H1 (cell line): ENCODE results near the gene KLHL40. TPM values are rescaled to one million over a fixed set of nuclear protein-coding genes. Genes with fewer than 3 reads are reported as not detected.

ENCODE experiments used
- CTCF ChIA-PET: fragments of 300-600 bp; sonication (Branson Sonifier 250); formaldehyde crosslinking; loops from one replicate; lab custom pipeline; 2021; ENCODE audit not compliant: partially characterized antibody; lab: Charles Lee
- POLR2A ChIA-PET: fragments of 300-600 bp; sonication (Branson Sonifier 250); formaldehyde crosslinking; loops from one replicate; lab custom pipeline; 2021; ENCODE audit warnings: inconsistent platforms; ENCODE audit not compliant: partially characterized antibody; lab: Charles Lee
- DNase-seq, 2 experiments: peaks; one replicate each; pipeline versions ENCODE4 v3.0.0 to v3.0.0-alpha.2; 2010 to 2022; ENCODE audit warnings: low spot score in 2 of 2, low read depth in 1 of 2, mixed read lengths in 1 of 2
- FAIRE-seq: peaks from 2 replicates; lab custom pipeline; 2011; peaks lifted over from hg19 to GRCh38; lab: Jason Lieb, UNC
- H2AFZ ChIP-seq: 2 replicates; pipeline ENCODE4 v1.8.1; 2012; ENCODE audit warnings: low read length, inconsistent platforms
- H2AK5ac ChIP-seq: 2 replicates; pipeline ENCODE4 v1.6.1; 2013; ENCODE audit warnings: low read depth, low read length
- H2BK120ac ChIP-seq: replicated peaks from 2 replicates; pipeline ENCODE3; 2013; ENCODE audit warnings: low read depth, low read length, inconsistent platforms
- H2BK12ac ChIP-seq: 2 replicates; pipeline ENCODE4 v1.6.1; 2013; ENCODE audit warnings: low read depth, low read length
- H2BK15ac ChIP-seq: 2 replicates; pipeline ENCODE4 v1.6.1; 2013; ENCODE audit warnings: low read length
- H2BK20ac ChIP-seq: 2 replicates; pipeline ENCODE4 v1.6.1; 2013; ENCODE audit warnings: low read length
- H2BK5ac ChIP-seq: 2 replicates; pipeline ENCODE4 v1.6.1; 2013; ENCODE audit warnings: low read depth, low read length
- H3K14ac ChIP-seq: 2 replicates; pipeline ENCODE4 v1.6.1; 2013; ENCODE audit warnings: inconsistent platforms; ENCODE audit not compliant: insufficient read length
- H3K18ac ChIP-seq: 2 replicates; pipeline ENCODE4 v1.6.1; 2013; ENCODE audit warnings: low read length; ENCODE audit errors: extremely low read depth
- H3K23ac ChIP-seq: 2 replicates; pipeline ENCODE4 v1.6.1; 2013; ENCODE audit warnings: inconsistent platforms; ENCODE audit not compliant: insufficient read length
- H3K23me2 ChIP-seq: 2 replicates; pipeline ENCODE4 v1.6.1; 2013; ENCODE audit warnings: low read depth, low read length
- H3K27ac ChIP-seq: 2 replicates; pipeline ENCODE4 v1.6.1; 2011; ENCODE audit warnings: low read depth, low read length, inconsistent platforms
- H3K27me3 ChIP-seq, 4 experiments: replicated peaks in 1 of 4; 1 replicate in 1 of 4; 2 replicates in 3 of 4; pipeline versions ENCODE4 v1.6.1 to v1.8.1; 2011 to 2013; ENCODE audit warnings: low read length in 3 of 4, mild to moderate bottlenecking in 3 of 4, inconsistent platforms in 2 of 4, mixed read lengths in 2 of 4, moderate library complexity in 1 of 4; ENCODE audit not compliant: control insufficient read depth in 3 of 4, insufficient read depth in 3 of 4; ENCODE audit errors: extremely low read depth in 1 of 4
- H3K36me3 ChIP-seq, 4 experiments: 2 replicates each; pipeline versions ENCODE4 v1.6.1 to v1.8.1; 2011 to 2013; ENCODE audit warnings: mild to moderate bottlenecking in 4 of 4, low read length in 3 of 4, moderate library complexity in 2 of 4, control low read depth in 1 of 4, inconsistent platforms in 1 of 4; ENCODE audit not compliant: insufficient read depth in 4 of 4, control insufficient read depth in 2 of 4
- H3K4ac ChIP-seq: replicated peaks from 2 replicates; pipeline ENCODE3; 2013; ENCODE audit warnings: low read length, low read depth, mixed read lengths, inconsistent platforms; ENCODE audit not compliant: insufficient read length
- H3K4me1 ChIP-seq, 4 experiments: replicated peaks in 1 of 4; 1 replicate in 1 of 4; 2 replicates in 3 of 4; pipeline versions ENCODE4 v1.6.1 to v1.8.1; 2011 to 2013; ENCODE audit warnings: low read length in 3 of 4, inconsistent platforms in 2 of 4, mixed read lengths in 1 of 4; ENCODE audit not compliant: insufficient read depth in 4 of 4, control insufficient read depth in 3 of 4
- H3K4me2 ChIP-seq, 2 experiments: 2 replicates each; pipeline versions ENCODE4 v1.6.1 to v1.8.1; 2011 to 2013; ENCODE audit warnings: low read depth in 2 of 2, low read length in 2 of 2, control low read depth in 1 of 2, inconsistent platforms in 1 of 2, mild to moderate bottlenecking in 1 of 2; ENCODE audit not compliant: insufficient read depth in 1 of 2
- H3K4me3 ChIP-seq, 4 experiments: fragments of 200-600, 300-600 bp in 1 of 4; sonication (generic), shearing (Covaris generic), sonication (Bioruptor Twin) in 1 of 4; 2 replicates each; pipeline versions ENCODE4 v1.5.1 to v1.8.1; 2011 to 2016; ENCODE audit warnings: low read length in 4 of 4, low read depth in 3 of 4, control low read depth in 2 of 4, inconsistent platforms in 2 of 4, mild to moderate bottlenecking in 2 of 4, mixed read lengths in 1 of 4, moderate library complexity in 1 of 4; ENCODE audit not compliant: insufficient read depth in 2 of 4; ENCODE audit errors: extremely low read depth in 1 of 4
- H3K56ac ChIP-seq: replicated peaks from 2 replicates; pipeline ENCODE3; 2013; ENCODE audit warnings: low read depth, mild to moderate bottlenecking, mixed read lengths, low read length, inconsistent platforms; ENCODE audit not compliant: insufficient read length
- H3K79me1 ChIP-seq: 2 replicates; pipeline ENCODE4 v1.6.1; 2013; ENCODE audit warnings: low read depth, low read length, control low read depth
- H3K79me2 ChIP-seq, 2 experiments: 2 replicates each; pipeline versions ENCODE4 v1.6.1 to v1.8.1; 2012 to 2013; ENCODE audit warnings: low read length in 2 of 2, mild to moderate bottlenecking in 2 of 2, inconsistent platforms in 1 of 2; ENCODE audit not compliant: insufficient read depth in 2 of 2, control insufficient read depth in 1 of 2
- H3K9ac ChIP-seq, 4 experiments: replicated peaks in 1 of 4; 1 replicate in 1 of 4; 2 replicates in 3 of 4; pipeline versions ENCODE4 v1.6.1 to v1.8.1; 2011 to 2013; ENCODE audit warnings: low read depth in 3 of 4, low read length in 3 of 4, control low read depth in 2 of 4, mild to moderate bottlenecking in 2 of 4, moderate library complexity in 2 of 4, inconsistent platforms in 1 of 4; ENCODE audit errors: extremely low read depth in 1 of 4
- H3K9me3 ChIP-seq, 2 experiments: 2 replicates each; pipeline versions ENCODE4 v1.6.1 to v1.8.1; 2012 to 2013; ENCODE audit warnings: mild to moderate bottlenecking in 2 of 2, moderate library complexity in 2 of 2, control low read depth in 1 of 2, inconsistent platforms in 1 of 2, low read depth in 1 of 2, low read length in 1 of 2, mixed read lengths in 1 of 2; ENCODE audit not compliant: insufficient read depth in 2 of 2
- H4K20me1 ChIP-seq, 2 experiments: replicated peaks in 1 of 2; 2 replicates each; pipeline versions ENCODE3 to v1.8.1; 2011 to 2013; ENCODE audit warnings: inconsistent platforms in 2 of 2, low read length in 2 of 2, mild to moderate bottlenecking in 1 of 2; ENCODE audit not compliant: insufficient read depth in 2 of 2, control insufficient read depth in 1 of 2
- H4K5ac ChIP-seq: 2 replicates; pipeline ENCODE4 v1.6.1; 2013; ENCODE audit warnings: low read length, low read depth, mixed read lengths, inconsistent platforms; ENCODE audit not compliant: insufficient read length
- H4K8ac ChIP-seq: 2 replicates; pipeline ENCODE4 v1.8.0; 2013; ENCODE audit warnings: mild to moderate bottlenecking, moderate library complexity, low read length, inconsistent platforms; ENCODE audit not compliant: insufficient read depth; ENCODE audit errors: extremely low read depth
- H4K91ac ChIP-seq: replicated peaks from 2 replicates; pipeline ENCODE3; 2013; ENCODE audit warnings: low read length, mixed read lengths, inconsistent platforms; ENCODE audit not compliant: insufficient read length
- BCL11A ChIP-seq, 2 experiments: IDR thresholded peaks; one replicate each; pipeline ENCODE4 v1.6.1; 2011; ENCODE audit warnings: low read depth in 2 of 2, low read length in 2 of 2, mild to moderate bottlenecking in 2 of 2
- CHD2 ChIP-seq: IDR thresholded peaks from 2 replicates; pipeline ENCODE4 v1.6.1; 2012; ENCODE audit warnings: low read length, improper control_type of control experiment
- HDAC2 ChIP-seq, 2 experiments: fragments of 300-600 bp in 1 of 2; sonication (generic) in 1 of 2; IDR thresholded peaks; 2 replicates each; pipeline ENCODE4 v1.6.1; 2011 to 2012; ENCODE audit warnings: low read depth in 2 of 2, low read length in 2 of 2, mild to moderate bottlenecking in 2 of 2, moderate library complexity in 2 of 2, borderline replicate concordance in 1 of 2, inconsistent platforms in 1 of 2
- KDM5A ChIP-seq: fragments of 200-600 bp; IDR thresholded peaks from 2 replicates; pipeline ENCODE4 v1.7.1; 2012; ENCODE audit warnings: mild to moderate bottlenecking, low read length, inconsistent platforms, mixed read lengths
- MAFK ChIP-seq: IDR thresholded peaks from 2 replicates; pipeline ENCODE4 v1.6.1; 2012; ENCODE audit warnings: low read depth, mild to moderate bottlenecking, improper control_type of control experiment, low read length
- RFX5 ChIP-seq: IDR thresholded peaks from 2 replicates; pipeline ENCODE4 v1.6.1; 2011; ENCODE audit warnings: low read depth, low read length, improper control_type of control experiment, borderline replicate concordance
- RXRA ChIP-seq: IDR thresholded peaks from 2 replicates; pipeline ENCODE4 v1.6.1; 2011; ENCODE audit warnings: low read depth, mild to moderate bottlenecking, low read length, moderate library complexity; ENCODE audit not compliant: insufficient read depth
- SAP30 ChIP-seq: fragments of 300-600 bp; sonication (generic); IDR thresholded peaks from 2 replicates; pipeline ENCODE4 v1.7.1; 2012; ENCODE audit warnings: low read length, moderate library complexity, mild to moderate bottlenecking, inconsistent platforms; ENCODE audit not compliant: insufficient read depth, insufficient replicate concordance
- SIX5 ChIP-seq: IDR thresholded peaks from 2 replicates; pipeline ENCODE4 v1.6.1; 2011; ENCODE audit warnings: mild to moderate bottlenecking, low read depth, low read length
- TCF12 ChIP-seq: IDR thresholded peaks from 2 replicates; pipeline ENCODE4 v1.6.1; 2011; ENCODE audit warnings: low read depth, mild to moderate bottlenecking, low read length
- ZNF274 ChIP-seq: IDR thresholded peaks from 2 replicates; pipeline ENCODE4 v1.7.0; 2012; ENCODE audit warnings: low read length, borderline replicate concordance; ENCODE audit errors: extremely low read depth
- WGBS, 2 experiments: shearing (Covaris generic) in 1 of 2; methylation state at CpG; one replicate each; pipeline versions ENCODE4 v1.1.6 to v1.1.7; 2013 to 2015; ENCODE audit warnings: low lambda C conversion rate in 2 of 2, mixed read lengths in 2 of 2, inconsistent platforms in 1 of 2, low coverage in 1 of 2, missing lambda C conversion rate in 1 of 2; ENCODE audit not compliant: insufficient replicate concordance in 2 of 2, insufficient coverage in 1 of 2, insufficient read length in 1 of 2; ENCODE audit errors: extremely low coverage in 1 of 2, missing lambda C conversion rate in 1 of 2; 5-methylcytosine and 5-hydroxymethylcytosine counted together
- polyA plus RNA-seq, 7 experiments: library from polyadenylated mRNA; depleted of rRNA in 3 of 7; stranded (reverse) in 5 of 7; unstranded in 2 of 7; fragments of >200 nt in 5 of 7; fragments of 200-250 nt in 2 of 7; gene quantifications; 1 replicate in 5 of 7; 2 replicates in 1 of 7; 4 replicates in 1 of 7; pipeline versions ENCODE4 v1.2.1 to v1.2.3, GENCODE V29; 2011 to 2013; ENCODE audit warnings: missing spikeins in 2 of 7, mixed read lengths in 2 of 7
- total RNA-seq: library from RNA; stranded (reverse); fragmentation: NEBNext Ultra II Directional; extraction: Animal tissue kit (Norgen Biotek cat#: 25700); gene quantifications from 2 replicates; pipeline ENCODE4 v1.2.1, GENCODE V29; 2021

Gene KLHL40
- total and polyA plus RNA-seq, 2 of the 8 experiments (the other 6 are each of a cell fraction or from before 2014, with no cell fraction given): 0.02 TPM; not detected in 1

GRCh38 chr3:42689421-42690014 lies 4.2 kb downstream of the KLHL40 start:
- H3K27ac ChIP-seq: no peak overlapping the region
- ChIA-PET POLR2A (no interaction called here), CTCF (interaction anchor here (0.9 to 3.3 kb wide), 7 partner anchors 9 to 67 kb away, joined by 3 to 14 read pairs (median 5); no protein-coding TSS in a partner anchor)
- no peak overlapping the region for H2BK120ac ChIP-seq
- H4K5ac ChIP-seq: no peak overlapping the region
- H3K18ac ChIP-seq: no peak overlapping the region
- no peak overlapping the region for H3K4me3 ChIP-seq
- H2AK5ac ChIP-seq: no peak overlapping the region
- no peak overlapping the region for H3K4ac ChIP-seq
- H3K79me1 ChIP-seq: no peaks in the 10 kb centered on the region
- no peak overlapping the region for H2BK5ac ChIP-seq
- H3K9ac ChIP-seq: no peak overlapping the region
- no peak overlapping the region for H2AFZ ChIP-seq
- H2BK15ac ChIP-seq: no peak overlapping the region
- FAIRE-seq (no peak), DNase-seq (no peak)
- H4K91ac ChIP-seq: no peak overlapping the region
- H3K4me1 ChIP-seq: peaks cover 0 to 10% (median 4%) of the 10 kb centered on the region in 4 experiments; a peak in 4 of 7 replicates
- H3K9me3 ChIP-seq: no peaks in the 10 kb centered on the region
- H3K14ac ChIP-seq: no peak overlapping the region
- H3K27me3 ChIP-seq: no peaks in the 10 kb centered on the region
- H2BK12ac ChIP-seq: no peak overlapping the region
- H3K79me2 ChIP-seq: no peaks in the 10 kb centered on the region
- H3K23ac ChIP-seq: no peak overlapping the region
- 80% methylated on average over 9 of the region's 9 CpGs; no CpG with 5 or more reads in 1 of the 2 experiments for WGBS, 2 experiments
- no peak overlapping the region; the same call in 1 of the 2 replicates for H4K8ac ChIP-seq
- H4K20me1 ChIP-seq: no peaks in the 10 kb centered on the region
- no peak overlapping the region for H2BK20ac ChIP-seq
- peak overlapping the region in 1 of 2 experiments; percentile 47; a peak in 1 of 4 replicates for H3K4me2 ChIP-seq
- H3K23me2 ChIP-seq: no peaks in the 10 kb centered on the region
- H3K36me3 ChIP-seq: no peaks in the 10 kb centered on the region
- H3K56ac ChIP-seq: no peak overlapping the region
- no peak for TF ChIP-seq SIX5
- no peak for TF ChIP-seq CHD2
- no peak for TF ChIP-seq HDAC2 (IDR thresholded peaks at IDR 0.05; ENCODE audit: borderline replicate concordance in 1 of 2, low read depth in 2 of 2, low read length in 2 of 2)
- TF ChIP-seq TCF12: no peak
- no peak for TF ChIP-seq KDM5A
- TF ChIP-seq BCL11A (IDR thresholded peaks at IDR 0.05; ENCODE audit: low read depth in 2 of 2, low read length in 2 of 2): no peak
- TF ChIP-seq RXRA: no peak
- TF ChIP-seq SAP30: no peak
- no peak for TF ChIP-seq MAFK
- TF ChIP-seq RFX5: no peak
- no peak for TF ChIP-seq ZNF274
